Activated CD4-positive, alpha-beta T cell treated with anti-CD3 and anti-CD28 coated beads for 4 hours (primary cell): ENCODE results near the gene SMIM38.

ENCODE experiments used
- DNase-seq, 2 donors: peaks; one replicate each; pipeline ENCODE4 v3.0.0-alpha.2; 2020

SMIM38 gene

DNA sequence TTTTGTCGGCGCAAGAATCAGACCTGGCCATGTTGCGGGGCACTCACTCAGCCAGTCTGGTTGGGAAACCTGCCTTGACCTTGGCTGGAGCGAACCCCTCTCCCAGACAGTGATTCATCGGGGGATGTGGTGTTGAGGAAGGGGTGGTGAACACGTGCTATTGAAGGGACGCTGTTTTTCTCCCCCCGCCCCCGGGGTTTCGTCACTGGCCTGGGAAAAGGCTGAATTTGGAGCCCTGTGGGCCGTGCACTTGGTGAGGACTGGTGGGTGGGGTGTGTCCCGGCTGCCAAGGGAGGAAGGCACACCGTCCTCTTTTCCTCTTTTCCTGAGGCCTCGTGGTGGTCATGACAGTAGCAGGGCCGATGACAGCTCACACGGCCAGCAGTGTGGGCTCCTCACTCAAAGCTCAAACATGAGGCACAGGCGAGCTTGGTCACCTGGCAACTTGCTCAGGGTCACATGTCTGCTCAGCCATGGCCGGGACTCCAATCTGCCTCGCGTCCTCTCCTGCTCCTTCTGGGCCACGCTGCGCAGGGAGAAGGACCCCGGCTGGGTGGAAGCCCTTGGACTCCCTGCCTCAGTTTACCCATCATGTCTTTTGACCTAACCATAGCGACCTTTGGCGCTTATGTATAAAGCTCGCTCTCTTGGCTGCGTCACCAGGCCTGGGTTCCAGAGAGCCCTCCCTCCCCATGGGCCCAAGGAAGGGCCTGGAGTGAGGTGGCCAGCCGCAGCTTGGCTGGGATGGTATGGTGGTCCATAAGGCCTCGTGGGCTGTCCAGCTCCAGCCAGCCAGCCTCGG is 49.4 kb downstream of the SMIM38 start:
- DNase-seq: no peak
